Measurements from ENCODE around the gene ATP5PB.
A peak's percentile ranks its signal among the peaks of the same experiment; 100 is the strongest.

ATP5PB gene

GRCh38 chr1:111420377-111420776 is 28.9 kb upstream of the ATP5PB start:
- DNase-seq (ENCODE audit: low read depth): no peak
- H3K4me3 ChIP-seq (ENCODE audit: low read depth, low read length): no peak overlapping the region
- TF ChIP-seq CTCF (IDR thresholded peaks at IDR 0.05; ENCODE audit: low read depth, low read length) (no peak), MYC (IDR thresholded peaks at IDR 0.05; ENCODE audit: low read depth, low read length) (no peak), POLR2A (IDR thresholded peaks at IDR 0.05; ENCODE audit: extremely low read depth, insufficient read length) (no peak), MAX (IDR thresholded peaks at IDR 0.05; ENCODE audit: low read depth, low read length) (no peak)

- DNase-seq (ENCODE audit: low read depth): peak; percentile 82
- no peak for TF ChIP-seq MYC (IDR thresholded peaks at IDR 0.05; ENCODE audit: low read depth, low read length)
- no peak for TF ChIP-seq MAX (IDR thresholded peaks at IDR 0.05; ENCODE audit: low read depth, low read length)
- no peak for TF ChIP-seq CTCF (IDR thresholded peaks at IDR 0.05; ENCODE audit: low read depth, low read length)
- TF ChIP-seq POLR2A (IDR thresholded peaks at IDR 0.05; ENCODE audit: extremely low read depth, insufficient read length): no peak
- H3K4me3 ChIP-seq (ENCODE audit: low read depth, low read length): peak overlapping the region; percentile 37
Observed at GRCh38 chr1:111422546-111423391, 26.5 kb upstream of the ATP5PB start.

- no peak for DNase-seq (ENCODE audit: low read depth)
- TF ChIP-seq CTCF (IDR thresholded peaks at IDR 0.05; ENCODE audit: low read depth, low read length) (no peak), POLR2A (IDR thresholded peaks at IDR 0.05; ENCODE audit: extremely low read depth, insufficient read length) (no peak), MYC (IDR thresholded peaks at IDR 0.05; ENCODE audit: low read depth, low read length) (no peak)
- H3K4me3 ChIP-seq (ENCODE audit: low read depth, low read length): no peak overlapping the region
Observed at GRCh38 chr1:111424281-111424680, 25.0 kb upstream of the ATP5PB start.

- TF ChIP-seq MYC (IDR thresholded peaks at IDR 0.05; ENCODE audit: low read depth, low read length) (no peak), POLR2A (IDR thresholded peaks at IDR 0.05; ENCODE audit: extremely low read depth, insufficient read length) (no peak), CTCF (IDR thresholded peaks at IDR 0.05; ENCODE audit: low read depth, low read length) (no peak), MAX (IDR thresholded peaks at IDR 0.05; ENCODE audit: low read depth, low read length) (no peak)
- no peak for DNase-seq (ENCODE audit: low read depth)
Observed at GRCh38 chr1:111436726-111437125, 12.5 kb upstream of the ATP5PB start.

GRCh38 chr1:111439461-111440351 is 9.6 kb upstream of the ATP5PB start:
- DNase-seq (ENCODE audit: low read depth): no peak
- no peak overlapping the region for H3K4me3 ChIP-seq (ENCODE audit: low read depth, low read length)
- TF ChIP-seq MAX (IDR thresholded peaks at IDR 0.05; ENCODE audit: low read depth, low read length) (no peak), MYC (IDR thresholded peaks at IDR 0.05; ENCODE audit: low read depth, low read length) (no peak)

More at GRCh38 chr1:111436726-111437125, 12.5 kb upstream of the ATP5PB start:
- no peak overlapping the region for H3K4me3 ChIP-seq (ENCODE audit: low read depth, low read length)

Data from NB4 (cell line).